ENCODE results near the gene P3H3.

Gene P3H3

GRCh38 chr12:6828781-6829535 lies 751 bp downstream of the P3H3 start:
- DNase-seq, result peak; percentile 45

- DNase-seq, result no peak
Observed at GRCh38 chr12:6829536-6830220, 1.5 kb downstream of the P3H3 start.

- DNase-seq, result no peak
Observed at GRCh38 chr12:6830286-6830890, 2.2 kb downstream of the P3H3 start.

- no peak for DNase-seq
Observed at GRCh38 chr12:6830999-6831398, 2.8 kb downstream of the P3H3 start.

GRCh38 chr12:6831450-6831995 lies 3.3 kb downstream of the P3H3 start:
- DNase-seq, result no peak

GRCh38 chr12:6832125-6832524 lies 3.9 kb downstream of the P3H3 start:
- no peak for DNase-seq

DNA sequence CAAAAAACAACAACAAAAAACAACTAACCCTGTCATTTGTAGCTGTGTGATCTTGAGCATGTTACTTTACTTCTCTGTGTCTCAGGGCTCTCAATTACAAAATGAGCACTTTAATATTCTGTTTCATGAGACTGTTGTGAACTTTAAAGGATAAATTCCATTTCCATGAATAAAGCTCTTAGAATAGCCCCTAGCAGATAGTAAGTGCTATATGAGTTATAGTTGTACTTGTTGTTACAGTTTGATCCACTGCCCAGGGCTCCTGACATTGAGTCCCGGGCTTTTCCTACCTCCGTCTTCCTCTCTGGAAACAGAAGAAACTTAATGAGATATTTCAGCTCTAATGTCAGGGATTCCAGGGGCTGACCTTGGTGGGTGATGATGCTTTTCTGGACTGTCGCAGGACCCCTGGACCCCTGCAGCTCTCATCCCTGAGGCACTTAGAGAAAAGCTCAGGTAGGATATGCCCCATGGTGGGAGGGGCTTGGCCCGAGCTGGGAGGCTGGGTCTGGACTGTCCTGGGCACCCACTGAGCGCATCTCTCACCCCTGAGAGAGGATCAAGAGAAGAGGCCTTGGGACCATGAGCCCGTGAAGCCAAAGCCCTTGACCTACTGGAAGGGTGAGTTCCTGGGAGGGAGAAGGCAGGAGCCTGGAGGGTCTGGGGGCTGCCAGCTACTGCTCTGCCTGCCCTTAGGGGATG lies 5.1 kb downstream of the P3H3 start:
- no peak for DNase-seq

DNA sequence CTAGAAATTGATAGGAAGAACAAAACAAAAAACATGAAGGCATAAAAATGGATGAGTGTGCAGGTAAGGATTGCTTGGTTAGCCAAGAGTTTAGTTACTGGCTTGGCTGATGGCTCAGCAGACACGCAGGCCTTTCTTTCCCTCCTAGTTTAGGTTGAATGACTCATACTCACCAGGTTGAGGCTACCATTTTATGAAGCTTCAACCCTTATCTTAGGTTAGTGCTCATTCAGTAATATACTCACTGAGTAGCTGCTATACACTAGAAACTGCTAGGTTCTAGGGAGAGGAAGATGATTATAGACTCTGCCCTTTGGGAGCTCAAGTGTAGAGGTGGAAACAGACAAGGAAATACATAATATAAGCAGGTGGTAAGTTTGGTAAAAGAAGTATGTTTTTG lies 6.0 kb downstream of the P3H3 start:
- no peak for DNase-seq

DNA sequence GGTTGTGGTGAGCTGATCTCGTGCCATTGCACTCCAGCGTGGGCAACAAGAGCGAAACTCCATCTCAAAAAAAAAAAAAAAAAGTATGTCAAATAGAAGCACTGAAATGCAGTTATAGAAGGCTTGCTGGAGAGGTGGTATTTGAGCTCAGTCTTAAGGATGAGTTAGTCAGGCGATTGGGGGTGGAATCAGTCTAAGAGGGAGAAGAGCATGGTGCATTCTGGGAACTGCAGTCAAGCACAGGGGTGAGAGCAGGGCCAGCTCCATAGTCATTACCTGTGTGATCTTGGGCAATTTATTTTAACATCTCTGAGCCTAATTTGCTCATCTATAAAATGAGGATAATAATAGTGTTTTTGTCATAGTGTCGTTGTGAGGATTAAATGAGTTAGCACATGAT lies 6.7 kb downstream of the P3H3 start:
- no peak for DNase-seq

- DNase-seq, result no peak
Observed at GRCh38 chr12:6836851-6837250, 8.6 kb downstream of the P3H3 start.

DNA sequence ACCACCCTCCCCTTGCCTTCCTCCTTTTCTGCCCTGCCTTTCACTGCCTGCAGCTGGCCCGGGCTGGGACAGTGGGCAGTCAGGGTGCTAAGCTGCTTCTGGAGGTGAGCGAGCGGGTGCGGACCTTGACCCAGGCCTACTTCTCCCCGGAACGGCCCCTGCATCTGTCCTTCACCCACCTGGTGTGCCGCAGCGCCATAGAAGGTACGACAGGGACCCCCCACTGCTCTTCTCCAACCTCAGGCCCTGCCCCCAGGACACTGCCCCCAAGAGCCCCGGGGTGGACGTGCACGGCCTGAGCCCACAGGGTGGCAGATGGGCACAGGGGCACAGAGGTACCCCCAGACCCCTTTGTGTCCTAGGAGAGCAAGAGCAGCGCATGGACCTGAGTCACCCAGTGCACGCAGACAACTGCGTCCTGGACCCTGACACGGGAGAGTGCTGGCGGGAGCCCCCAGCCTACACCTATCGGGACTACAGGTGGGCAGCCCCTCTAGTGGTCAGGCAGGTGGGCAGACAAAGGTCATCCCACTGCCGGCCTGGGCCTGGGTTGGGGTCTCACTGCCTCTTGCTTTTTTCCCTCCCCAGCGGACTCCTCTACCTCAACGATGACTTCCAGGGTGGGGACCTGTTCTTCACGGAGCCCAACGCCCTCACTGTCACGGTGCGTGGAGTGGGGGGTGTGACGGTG lies 9.3 kb downstream of the P3H3 start:
- no peak for DNase-seq

DNA sequence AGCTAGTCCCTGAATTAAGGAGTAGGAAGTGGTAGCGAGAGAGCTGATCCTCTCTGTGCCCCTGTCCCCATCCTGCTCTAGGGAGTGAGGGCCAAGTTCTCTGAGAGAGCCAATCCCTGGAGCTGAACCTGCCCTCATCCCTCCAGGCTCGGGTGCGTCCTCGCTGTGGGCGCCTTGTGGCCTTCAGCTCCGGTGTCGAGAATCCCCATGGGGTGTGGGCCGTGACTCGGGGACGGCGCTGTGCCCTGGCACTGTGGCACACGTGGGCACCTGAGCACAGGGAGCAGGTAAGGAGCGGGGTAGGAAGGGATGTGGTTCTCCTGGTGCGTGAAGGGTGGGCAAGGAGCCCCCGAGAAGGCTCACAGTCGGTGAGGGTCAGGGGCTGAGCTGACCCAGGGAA lies 10.6 kb downstream of the P3H3 start:
- no peak for DNase-seq

DNA sequence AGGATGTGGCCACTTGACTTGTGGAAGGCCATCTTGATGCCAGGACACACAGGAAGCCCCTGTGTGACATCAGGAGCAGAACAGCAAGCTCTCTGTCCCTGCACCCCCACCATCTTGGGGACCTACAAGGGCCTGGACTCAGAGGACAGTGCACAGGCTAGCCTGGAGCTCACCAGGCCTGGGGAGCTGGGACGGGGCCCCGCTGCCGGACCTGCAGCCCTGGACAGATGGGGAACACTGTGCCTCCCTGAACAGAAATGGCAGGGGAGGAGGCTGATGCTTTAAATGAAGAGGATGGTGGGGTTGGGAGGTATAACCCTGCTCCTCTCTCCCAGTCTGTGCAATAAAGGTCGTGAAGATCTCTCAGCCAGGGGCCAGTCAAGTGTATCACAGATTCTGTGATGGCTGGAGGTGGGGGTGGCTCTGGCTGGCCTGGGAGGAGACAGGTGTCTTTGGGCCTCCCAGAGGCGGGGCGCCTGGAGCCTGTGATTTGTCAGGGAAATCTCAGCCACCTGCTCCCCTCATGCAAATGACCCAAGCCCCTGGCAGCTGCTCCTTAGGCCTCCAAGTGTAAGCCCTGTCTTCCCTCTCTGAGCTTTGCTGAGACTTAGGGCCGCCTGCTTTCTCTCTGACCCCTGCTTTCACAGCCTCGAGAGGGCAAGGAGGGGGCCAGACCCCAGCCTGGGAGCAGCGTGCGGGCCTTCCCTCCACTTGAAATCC lies 11.4 kb downstream of the P3H3 start:
- no peak for DNase-seq

DNA sequence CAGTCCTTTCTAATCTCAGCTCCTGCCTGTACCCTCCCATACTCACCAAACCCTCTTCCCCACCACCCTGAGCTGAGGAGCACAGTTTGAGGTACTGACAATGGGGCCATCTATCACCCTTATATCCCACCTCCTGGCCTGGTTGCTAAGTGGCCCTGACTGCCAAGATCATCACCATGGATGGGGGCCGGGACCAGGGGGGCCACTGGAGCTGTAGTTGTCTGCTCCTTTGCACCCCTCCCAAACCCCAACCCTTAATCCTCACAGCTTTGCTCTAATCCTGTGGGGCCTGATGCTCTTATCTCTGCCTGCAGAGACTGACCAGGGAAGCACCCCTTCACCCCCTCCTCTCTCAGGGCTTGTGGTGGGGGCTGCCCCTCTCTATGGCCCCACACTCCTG lies 12.1 kb downstream of the P3H3 start:
- DNase-seq, result no peak

DNA sequence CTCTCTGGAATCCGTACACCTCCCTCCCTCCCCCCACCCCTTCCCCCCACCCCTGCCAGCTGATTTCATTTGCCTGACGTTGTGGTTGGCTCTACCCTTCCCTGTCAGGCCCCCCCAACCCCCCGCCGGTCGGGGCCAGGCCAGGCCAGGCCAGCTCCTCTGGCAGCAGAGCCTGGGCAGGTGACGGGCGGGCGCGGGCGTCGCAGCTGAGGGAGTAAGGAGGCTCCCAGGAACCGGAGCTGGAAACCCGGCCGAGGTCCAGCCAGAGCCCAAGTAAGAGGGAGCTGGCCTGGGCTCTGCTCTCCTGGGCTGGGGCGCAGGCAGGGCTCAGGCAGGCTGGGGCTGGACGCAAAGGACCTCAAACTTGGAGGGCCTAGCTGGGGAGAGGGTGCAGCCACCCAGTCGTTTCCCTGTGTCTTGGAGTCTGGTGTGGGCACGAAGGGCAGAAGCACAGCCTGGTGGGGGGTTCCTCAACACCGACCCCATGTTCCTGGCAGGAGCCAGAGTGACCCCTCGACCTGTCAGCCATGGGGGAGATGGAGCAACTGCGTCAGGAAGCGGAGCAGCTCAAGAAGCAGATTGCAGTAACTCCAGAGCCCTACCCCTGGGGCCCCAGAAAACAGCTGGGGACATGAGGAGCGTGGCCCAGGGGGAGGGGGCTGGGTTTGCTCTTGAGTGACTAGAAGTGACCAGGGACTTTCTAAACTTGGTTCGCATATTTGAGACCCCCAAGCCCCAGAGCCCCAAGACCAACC lies 12.7 kb downstream of the P3H3 start, which contains the start of gene GNB3:
Gene GNB3, plus strand, starts transcription at position 165 of the 755 bp plus-strand sequence. Its CDS starts 363 bp downstream, at position 528.
- DNase-seq, result no peak

DNA sequence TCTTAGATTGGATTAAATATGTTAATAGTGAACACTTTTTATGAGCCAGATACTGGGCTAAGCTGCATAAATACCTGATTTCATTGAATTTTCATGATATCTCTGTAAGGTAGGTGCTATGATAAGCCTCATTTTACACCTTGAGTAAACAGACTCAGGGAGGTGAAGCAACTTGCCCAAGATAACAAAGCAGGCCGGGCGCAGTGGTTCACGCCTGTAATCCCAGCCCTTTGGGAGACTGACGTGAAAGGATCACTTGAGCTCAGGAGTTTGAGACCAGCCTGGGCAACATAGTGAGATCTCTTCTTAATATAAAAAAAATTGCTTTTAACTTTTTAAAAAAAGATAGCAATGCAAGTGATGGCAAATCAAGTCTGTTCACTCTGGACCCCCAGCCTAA lies 13.9 kb downstream of the P3H3 start:
- no peak for DNase-seq

GRCh38 chr12:6843118-6843902 lies 15.1 kb downstream of the P3H3 start:
- DNase-seq, result no peak

GRCh38 chr12:6845395-6845794 lies 17.2 kb downstream of the P3H3 start:
- no peak for DNase-seq

DNA sequence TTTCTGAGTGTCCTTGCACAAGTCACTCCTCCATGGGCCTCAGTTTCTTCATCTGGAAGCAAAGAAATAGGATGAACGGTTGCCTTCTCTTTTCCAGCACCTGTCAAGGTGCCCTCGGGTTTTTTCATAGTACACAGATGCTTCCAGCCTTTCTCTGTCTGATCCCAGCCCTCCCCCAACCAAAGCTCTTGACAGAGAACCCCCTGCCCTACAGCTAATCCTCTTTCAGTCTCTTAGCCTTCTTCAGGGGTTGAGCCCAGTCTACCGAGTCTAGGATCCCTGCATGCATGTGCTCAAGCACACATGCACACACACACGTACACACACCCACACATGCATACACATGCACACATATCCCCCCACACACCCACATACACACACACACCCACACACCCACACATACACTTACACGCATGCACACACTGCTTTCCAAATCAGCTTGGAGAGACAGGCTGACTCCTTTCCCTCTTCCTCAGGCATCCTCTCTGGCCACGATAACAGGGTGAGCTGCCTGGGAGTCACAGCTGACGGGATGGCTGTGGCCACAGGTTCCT lies 18.2 kb downstream of the P3H3 start:
- no peak for DNase-seq

DNA sequence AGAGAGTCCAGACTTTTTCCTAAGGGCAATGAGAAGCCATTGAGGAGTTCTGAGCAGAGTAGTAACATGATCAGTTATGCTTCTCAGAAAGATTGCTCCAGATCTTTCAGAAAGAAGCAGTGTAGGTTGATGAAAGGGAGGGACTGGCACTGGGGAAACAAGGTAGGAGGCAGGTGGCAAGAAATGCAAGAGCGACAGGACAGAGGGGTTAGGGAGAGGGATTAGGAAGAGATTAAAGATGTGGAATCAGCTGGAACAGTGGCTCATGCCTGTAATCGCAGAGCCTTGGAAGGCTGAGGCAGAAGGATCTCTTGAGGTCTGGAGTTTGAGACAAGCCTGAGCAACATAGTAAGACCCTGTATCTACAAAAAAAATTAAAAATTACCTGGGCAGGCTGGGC lies 19.5 kb downstream of the P3H3 start:
- DNase-seq, result no peak
